Measurements from ENCODE around the gene PDIA5. TPM values are rescaled to one million over a fixed set of nuclear protein-coding genes. Genes with fewer than 3 reads are reported as not detected.

The PDIA5 gene
- total RNA-seq, 3 donors from 2014 or later (not counting 1 experiment from before 2014, with no cell fraction given), result 0.59 to 3.3 (median 0.63) TPM

DNA sequence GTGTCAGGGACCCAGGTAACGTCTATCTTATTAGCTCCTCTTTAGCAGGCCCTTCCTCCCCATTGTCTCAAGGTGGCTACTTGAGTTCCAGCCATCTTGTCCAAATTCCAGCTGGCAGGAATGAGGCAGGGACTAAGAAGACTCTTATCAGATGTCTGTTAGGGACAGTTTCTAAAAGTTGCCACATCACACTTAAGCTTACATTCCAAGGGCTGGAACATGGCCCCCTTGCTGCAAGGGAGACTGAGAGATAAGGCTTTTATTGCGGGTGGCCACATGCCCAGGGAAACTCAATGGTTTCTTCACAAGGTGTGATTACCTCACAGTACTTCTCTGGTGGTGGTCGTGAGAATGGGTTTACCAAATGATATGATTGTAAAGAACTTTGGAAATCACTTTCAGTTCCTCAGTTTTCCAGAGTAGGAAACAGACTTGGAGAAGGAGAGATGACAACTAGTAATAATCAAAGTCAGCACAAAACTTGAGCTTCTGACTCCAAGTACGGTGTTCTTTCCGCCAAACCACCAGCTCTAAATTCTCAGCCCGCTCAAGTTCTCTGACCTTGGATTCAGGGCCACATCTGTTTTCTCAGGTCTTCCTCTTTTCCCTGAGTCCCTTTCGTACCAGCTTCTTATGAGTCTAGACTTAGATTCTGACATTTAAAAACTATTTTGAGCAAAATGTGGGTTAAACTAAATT, 14.2 kb downstream of the PDIA5 start:
- peaks cover 19 to 32% of the 10 kb centered on the region in 2 donors for H3K4me1 Mint-ChIP-seq
- H3K4me1 ChIP-seq (ENCODE audit: control insufficient read depth, insufficient read depth, low read length), result peaks cover 28% of the 10 kb centered on the region
- H3K4me3 ChIP-seq (ENCODE audit: low read length), result no peak overlapping the region
- no peak overlapping the region for H3K27ac Mint-ChIP-seq
- no peak overlapping the region for H3K27ac ChIP-seq (ENCODE audit: low read length)
- H3K36me3 ChIP-seq (ENCODE audit: control insufficient read depth, insufficient read depth, low read length), result no peaks in the 10 kb centered on the region
- DNase-seq, result no peak
- H3K27me3 ChIP-seq (ENCODE audit: control insufficient read depth, insufficient read depth, low read length), result no peaks in the 10 kb centered on the region
- no peaks in the 10 kb centered on the region for H3K9me3 Mint-ChIP-seq
- 80% methylated on average over 6 of the region's 7 CpGs for WGBS (ENCODE audit: insufficient coverage)
- ATAC-seq, result no peak
- H3K36me3 Mint-ChIP-seq, result no peaks in the 10 kb centered on the region
- TF ChIP-seq, protein P1, sequence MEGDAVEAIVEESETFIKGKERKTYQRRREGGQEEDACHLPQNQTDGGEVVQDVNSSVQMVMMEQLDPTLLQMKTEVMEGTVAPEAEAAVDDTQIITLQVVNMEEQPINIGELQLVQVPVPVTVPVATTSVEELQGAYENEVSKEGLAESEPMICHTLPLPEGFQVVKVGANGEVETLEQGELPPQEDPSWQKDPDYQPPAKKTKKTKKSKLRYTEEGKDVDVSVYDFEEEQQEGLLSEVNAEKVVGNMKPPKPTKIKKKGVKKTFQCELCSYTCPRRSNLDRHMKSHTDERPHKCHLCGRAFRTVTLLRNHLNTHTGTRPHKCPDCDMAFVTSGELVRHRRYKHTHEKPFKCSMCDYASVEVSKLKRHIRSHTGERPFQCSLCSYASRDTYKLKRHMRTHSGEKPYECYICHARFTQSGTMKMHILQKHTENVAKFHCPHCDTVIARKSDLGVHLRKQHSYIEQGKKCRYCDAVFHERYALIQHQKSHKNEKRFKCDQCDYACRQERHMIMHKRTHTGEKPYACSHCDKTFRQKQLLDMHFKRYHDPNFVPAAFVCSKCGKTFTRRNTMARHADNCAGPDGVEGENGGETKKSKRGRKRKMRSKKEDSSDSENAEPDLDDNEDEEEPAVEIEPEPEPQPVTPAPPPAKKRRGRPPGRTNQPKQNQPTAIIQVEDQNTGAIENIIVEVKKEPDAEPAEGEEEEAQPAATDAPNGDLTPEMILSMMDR (IDR thresholded peaks at IDR 0.05), result no peak
- peaks cover under 1 to 2% of the 10 kb centered on the region in 2 donors for H3K27me3 Mint-ChIP-seq (ENCODE audit: low read depth in 2 of 2)
- intact Hi-C loops (cut with micrococcal nuclease), result no loop called here
- H3K4me3 Mint-ChIP-seq, result no peak overlapping the region
- H3K9me3 ChIP-seq (ENCODE audit: control insufficient read depth, insufficient read depth, low read length), result no peaks in the 10 kb centered on the region

DNA sequence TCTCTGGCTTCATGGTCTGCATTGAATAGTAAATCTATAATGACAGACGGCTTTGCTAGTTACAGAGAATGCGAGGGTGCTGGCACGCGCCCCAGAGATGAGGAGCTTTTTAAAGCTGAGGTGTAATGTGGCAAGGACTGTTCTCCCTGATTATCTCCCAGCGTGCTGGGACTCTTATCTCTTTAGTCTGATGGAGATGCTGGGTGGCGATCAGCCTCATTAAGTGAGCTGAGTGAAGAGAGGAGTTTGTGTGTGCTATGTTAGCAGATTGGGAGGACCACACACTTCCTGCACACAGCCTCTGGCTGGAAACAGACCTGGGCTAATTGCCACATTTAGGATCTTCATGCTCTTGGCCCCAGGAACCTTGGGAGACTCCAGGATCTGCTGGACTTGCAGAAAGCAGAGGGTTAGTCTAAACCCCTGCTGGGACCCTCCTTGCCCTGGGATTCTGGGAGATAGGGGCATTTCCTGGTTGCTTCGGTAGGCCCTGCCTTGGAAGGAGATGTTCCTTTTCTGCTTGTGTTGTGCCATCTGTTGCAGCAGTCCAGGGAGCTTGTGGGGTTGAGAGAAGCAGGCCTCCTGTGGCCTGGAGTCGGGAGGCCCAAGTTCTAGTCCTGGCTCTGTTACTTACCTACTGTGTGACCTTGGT, 15.0 kb downstream of the PDIA5 start:
- Histone ChIP-seq H3K27me3 (ENCODE audit: control insufficient read depth, insufficient read depth, low read length) (no peaks in the 10 kb centered on the region), H3K4me1 (ENCODE audit: control insufficient read depth, insufficient read depth, low read length) (peaks cover 28% of the 10 kb centered on the region), H3K4me3 (ENCODE audit: low read length) (no peak overlapping the region), H3K9me3 (ENCODE audit: control insufficient read depth, insufficient read depth, low read length) (no peaks in the 10 kb centered on the region), H3K36me3 (ENCODE audit: control insufficient read depth, insufficient read depth, low read length) (no peaks in the 10 kb centered on the region), H3K27ac (ENCODE audit: low read length) (no peak overlapping the region)
- no peak for DNase-seq
- no peak overlapping the region for H3K4me3 Mint-ChIP-seq
- H3K4me1 Mint-ChIP-seq, result peaks cover 19 to 32% of the 10 kb centered on the region in 2 donors
- no peaks in the 10 kb centered on the region for H3K9me3 Mint-ChIP-seq
- peaks cover 2 to 4% of the 10 kb centered on the region in 2 donors for H3K27me3 Mint-ChIP-seq (ENCODE audit: low read depth in 2 of 2)
- ATAC-seq, result no peak
- TF ChIP-seq, protein P1 (IDR thresholded peaks at IDR 0.05), result no peak
- intact Hi-C loops (cut with micrococcal nuclease), result no loop called here
- H3K36me3 Mint-ChIP-seq, result no peaks in the 10 kb centered on the region
- WGBS (ENCODE audit: insufficient coverage), result 74% methylated on average over 8 of the region's 8 CpGs
- peak overlapping the region in 1 of 2 donors; percentile 25 for H3K27ac Mint-ChIP-seq

DNA sequence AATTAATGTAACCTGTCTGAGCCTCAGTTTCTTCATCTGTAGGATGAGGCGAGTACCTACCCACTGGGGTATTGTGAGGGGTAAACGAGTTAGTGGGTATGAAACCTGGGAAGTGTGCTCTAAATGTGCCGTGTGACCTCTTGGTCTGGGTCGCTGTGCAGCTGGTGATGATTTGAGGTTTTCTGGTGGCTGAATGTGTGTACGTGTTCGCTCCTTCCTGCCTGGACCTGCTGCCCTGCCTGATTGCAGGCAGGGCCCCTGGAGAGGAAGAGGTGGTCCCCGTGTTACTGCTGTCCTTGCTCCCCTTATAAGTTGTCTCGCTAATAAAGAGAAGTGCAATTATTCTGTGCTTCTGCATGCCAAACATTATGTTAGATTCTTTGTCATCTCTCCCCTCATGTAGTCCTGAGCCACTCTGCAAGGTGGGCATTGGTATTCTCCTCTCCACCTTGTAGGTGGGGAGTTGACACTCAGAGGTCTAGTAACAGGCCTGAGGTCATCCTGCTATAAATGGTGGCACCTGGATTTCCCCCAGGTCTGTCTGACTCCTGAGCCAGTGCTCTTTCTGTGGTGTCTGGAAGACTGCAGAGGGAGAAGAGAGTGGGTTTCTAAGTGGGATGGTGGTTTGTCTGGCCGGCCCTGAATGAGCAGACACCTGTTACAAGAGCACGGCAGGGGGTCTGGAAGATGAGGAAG, 15.7 kb downstream of the PDIA5 start:
- no peak overlapping the region for H3K4me3 ChIP-seq (ENCODE audit: low read length)
- Mint-ChIP-seq H3K4me3 (no peak overlapping the region), H3K27me3 (ENCODE audit: low read depth in 2 of 2) (peaks cover 2 to 11% of the 10 kb centered on the region in 2 donors), H3K36me3 (no peaks in the 10 kb centered on the region), H3K27ac (peak overlapping the region in 1 of 2 donors; percentile 25), H3K9me3 (no peaks in the 10 kb centered on the region), H3K4me1 (peaks cover 19 to 32% of the 10 kb centered on the region in 2 donors)
- no peak overlapping the region for H3K27ac ChIP-seq (ENCODE audit: low read length)
- DNase-seq, result no peak
- intact Hi-C loops (cut with micrococcal nuclease), result no loop called here
- peak in 1 of 3 donors; percentile 45 for ATAC-seq
- H3K9me3 ChIP-seq (ENCODE audit: control insufficient read depth, insufficient read depth, low read length), result no peaks in the 10 kb centered on the region
- no peaks in the 10 kb centered on the region for H3K36me3 ChIP-seq (ENCODE audit: control insufficient read depth, insufficient read depth, low read length)
- no peaks in the 10 kb centered on the region for H3K27me3 ChIP-seq (ENCODE audit: control insufficient read depth, insufficient read depth, low read length)
- peaks cover 28% of the 10 kb centered on the region for H3K4me1 ChIP-seq (ENCODE audit: control insufficient read depth, insufficient read depth, low read length)
- TF ChIP-seq, protein P1 (IDR thresholded peaks at IDR 0.05), result no peak
- WGBS (ENCODE audit: insufficient coverage), result 14% methylated on average over 10 of the region's 10 CpGs

All from natural killer cell (primary cell).